B cell (primary cell): ENCODE data around the gene USB1.

Source experiments
- EZH2 ChIP-seq: IDR thresholded peaks from 2 replicates; pipeline ENCODE4 v1.6.1; 2012; ENCODE audit warnings: borderline replicate concordance, low read depth, mild to moderate bottlenecking, moderate library complexity, low read length; ENCODE audit not compliant: insufficient read depth, poor library complexity, severe bottlenecking
- TF ChIP-seq, protein P1 (sequence below): fragments of 200-600 bp; IDR thresholded peaks from one replicate; pipeline ENCODE4 v1.8.0; 2022; ENCODE audit warnings: antibody characterized with exemption, mild to moderate bottlenecking

DNA sequence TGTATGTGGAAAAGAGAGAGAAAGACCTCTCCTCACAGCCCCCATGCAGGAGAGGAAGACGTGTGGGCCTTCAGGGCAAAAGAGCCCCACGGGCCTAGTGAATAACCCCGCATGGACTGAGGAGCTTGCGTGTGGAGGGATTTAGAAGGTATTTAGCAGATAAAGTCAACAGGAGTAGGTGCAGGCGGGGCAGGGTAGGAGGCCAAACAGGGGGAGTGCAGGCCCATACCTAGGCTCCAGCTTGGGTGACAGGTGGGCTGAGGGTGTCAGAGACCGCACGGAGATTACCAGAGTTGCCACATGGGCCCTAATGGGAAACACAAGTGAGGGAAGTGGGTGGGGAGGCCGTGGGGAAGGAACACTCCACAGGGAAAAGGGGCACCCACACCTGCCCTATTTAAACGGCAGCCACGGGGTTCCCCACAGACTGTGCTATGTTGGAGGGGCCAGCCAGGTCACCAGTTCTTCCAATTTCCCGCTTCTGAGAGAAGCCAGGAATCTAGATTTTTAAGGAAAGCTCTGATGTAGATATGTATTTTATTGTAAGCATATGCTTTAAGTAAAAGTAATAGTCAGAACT lies 22.1 kb upstream of the USB1 start:
- TF ChIP-seq, protein P1, sequence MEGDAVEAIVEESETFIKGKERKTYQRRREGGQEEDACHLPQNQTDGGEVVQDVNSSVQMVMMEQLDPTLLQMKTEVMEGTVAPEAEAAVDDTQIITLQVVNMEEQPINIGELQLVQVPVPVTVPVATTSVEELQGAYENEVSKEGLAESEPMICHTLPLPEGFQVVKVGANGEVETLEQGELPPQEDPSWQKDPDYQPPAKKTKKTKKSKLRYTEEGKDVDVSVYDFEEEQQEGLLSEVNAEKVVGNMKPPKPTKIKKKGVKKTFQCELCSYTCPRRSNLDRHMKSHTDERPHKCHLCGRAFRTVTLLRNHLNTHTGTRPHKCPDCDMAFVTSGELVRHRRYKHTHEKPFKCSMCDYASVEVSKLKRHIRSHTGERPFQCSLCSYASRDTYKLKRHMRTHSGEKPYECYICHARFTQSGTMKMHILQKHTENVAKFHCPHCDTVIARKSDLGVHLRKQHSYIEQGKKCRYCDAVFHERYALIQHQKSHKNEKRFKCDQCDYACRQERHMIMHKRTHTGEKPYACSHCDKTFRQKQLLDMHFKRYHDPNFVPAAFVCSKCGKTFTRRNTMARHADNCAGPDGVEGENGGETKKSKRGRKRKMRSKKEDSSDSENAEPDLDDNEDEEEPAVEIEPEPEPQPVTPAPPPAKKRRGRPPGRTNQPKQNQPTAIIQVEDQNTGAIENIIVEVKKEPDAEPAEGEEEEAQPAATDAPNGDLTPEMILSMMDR: no peak
- no peak for TF ChIP-seq EZH2
